Measurements from ENCODE around the gene IKBIP. TPM values are rescaled to one million over a fixed set of nuclear protein-coding genes. Genes with fewer than 3 reads are reported as not detected.

The IKBIP gene
- total and polyA plus RNA-seq, 9 of the 15 experiments (the other 6 are each of a cell fraction or from before 2014, with no cell fraction given), result 3.3 to 19.5 (median 14.9) TPM

- no peak for TF ChIP-seq HINFP (tag; conservative IDR thresholded peaks at IDR 0.05; ENCODE audit: low read depth)
- TF ChIP-seq ARID4B (CRISPR knock-in tag; IDR thresholded peaks at IDR 0.05), result no peak
- TF ChIP-seq EP400 (IDR thresholded peaks at IDR 0.05), result peak; percentile 95
- no peak for TF ChIP-seq MCM3 (IDR thresholded peaks at IDR 0.05)
- no peak for TF ChIP-seq ELK1 (CRISPR knock-in tag; IDR thresholded peaks at IDR 0.05)
- no peak for TF ChIP-seq MED1 (CRISPR knock-in tag; IDR thresholded peaks at IDR 0.05; ENCODE audit: borderline replicate concordance)
- TF ChIP-seq GTF2F1 (IDR thresholded peaks at IDR 0.05; ENCODE audit: low read depth, low read length), result peak; percentile 90; the same call in 1 of the 2 replicates
- peak; percentile 60; the same call in 1 of the 2 replicates for TF ChIP-seq NKRF (IDR thresholded peaks at IDR 0.05; ENCODE audit: borderline replicate concordance)
- TF ChIP-seq RFX5 (IDR thresholded peaks at IDR 0.05; ENCODE audit: low read depth, low read length), result peak; percentile 54; the same call in 1 of the 2 replicates
- TF ChIP-seq ZNF655 (CRISPR knock-in tag; IDR thresholded peaks at IDR 0.05), result no peak
- no peak for TF ChIP-seq ZNF143 (CRISPR knock-in tag; IDR thresholded peaks at IDR 0.05)
- 0 out of 2 replicates have a peak, but pooled peaks have one; percentile 63 for TF ChIP-seq ZNF668 (CRISPR knock-in tag; IDR thresholded peaks at IDR 0.05)
These were observed 51.1 kb downstream of the IKBIP start, which contains the start of gene SLC25A3 (continued) for GRCh38 chr12:98593351-98594049.

Data from K562 (cell line).